Adrenal gland (tissue), 5 donors: ENCODE measurements around the gene LAMA2.

Source experiments
- POLR2A ChIP-seq, 2 donors: fragments of 450-650 bp; IDR thresholded peaks; one replicate each; pipeline ENCODE4 v1.6.1; 2017; ENCODE audit warnings: antibody characterized with exemption in 2 of 2, mild to moderate bottlenecking in 2 of 2, moderate library complexity in 1 of 2
- TF ChIP-seq, protein P1 (sequence below), 6 experiments: fragments of 450-650 bp in 4 of 6; fragments of 200-600 bp in 2 of 6; sonication (generic) in 1 of 6; IDR thresholded peaks; 1 replicate in 5 of 6; 2 replicates in 1 of 6; pipeline versions ENCODE4 v1.5.1 to v1.8.0; 2016 to 2021; ENCODE audit warnings: antibody characterized with exemption in 6 of 6, mild to moderate bottlenecking in 2 of 6, moderate library complexity in 1 of 6
- donor health status: DM: no; HTN: no; CAD: no.

- TF ChIP-seq POLR2A (IDR thresholded peaks at IDR 0.05) = no peak
- TF ChIP-seq, protein P1, sequence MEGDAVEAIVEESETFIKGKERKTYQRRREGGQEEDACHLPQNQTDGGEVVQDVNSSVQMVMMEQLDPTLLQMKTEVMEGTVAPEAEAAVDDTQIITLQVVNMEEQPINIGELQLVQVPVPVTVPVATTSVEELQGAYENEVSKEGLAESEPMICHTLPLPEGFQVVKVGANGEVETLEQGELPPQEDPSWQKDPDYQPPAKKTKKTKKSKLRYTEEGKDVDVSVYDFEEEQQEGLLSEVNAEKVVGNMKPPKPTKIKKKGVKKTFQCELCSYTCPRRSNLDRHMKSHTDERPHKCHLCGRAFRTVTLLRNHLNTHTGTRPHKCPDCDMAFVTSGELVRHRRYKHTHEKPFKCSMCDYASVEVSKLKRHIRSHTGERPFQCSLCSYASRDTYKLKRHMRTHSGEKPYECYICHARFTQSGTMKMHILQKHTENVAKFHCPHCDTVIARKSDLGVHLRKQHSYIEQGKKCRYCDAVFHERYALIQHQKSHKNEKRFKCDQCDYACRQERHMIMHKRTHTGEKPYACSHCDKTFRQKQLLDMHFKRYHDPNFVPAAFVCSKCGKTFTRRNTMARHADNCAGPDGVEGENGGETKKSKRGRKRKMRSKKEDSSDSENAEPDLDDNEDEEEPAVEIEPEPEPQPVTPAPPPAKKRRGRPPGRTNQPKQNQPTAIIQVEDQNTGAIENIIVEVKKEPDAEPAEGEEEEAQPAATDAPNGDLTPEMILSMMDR (IDR thresholded peaks at IDR 0.05) = no peak
These were observed 610.5 kb downstream of the LAMA2 start for GRCh38 chr6:129493354-129493902.
